Gastroesophageal sphincter (tissue), 3 donors: ENCODE data around the gene FOXO6.

Source experiments
- CTCF ChIP-seq, 4 experiments: fragments of 200-600 bp in 2 of 4; fragments of 450-650 bp in 2 of 4; sonication (generic) in 1 of 4; IDR thresholded peaks; one replicate each; pipeline ENCODE4 v1.5.1; 2017 to 2019; ENCODE audit warnings: antibody characterized with exemption in 4 of 4, mild to moderate bottlenecking in 2 of 4, moderate library complexity in 2 of 4
- EP300 ChIP-seq: sonication (generic); formaldehyde crosslinking; IDR thresholded peaks from one replicate; pipeline ENCODE4 v1.6.1; 2017; ENCODE audit warnings: antibody characterized with exemption, mild to moderate bottlenecking
- POLR2AphosphoS5 ChIP-seq: sonication (generic); formaldehyde crosslinking; IDR thresholded peaks from one replicate; pipeline ENCODE4 v1.6.1; 2017; ENCODE audit warnings: antibody characterized with exemption

- no peak for TF ChIP-seq EP300
- TF ChIP-seq CTCF (IDR thresholded peaks at IDR 0.05) = no peak
- TF ChIP-seq POLR2AphosphoS5 = no peak
Measured at GRCh38 chr1:41394959-41395956, 34.0 kb downstream of the FOXO6 start.
